Measurements from ENCODE around the gene FABP6. TPM values are rescaled to one million over a fixed set of nuclear protein-coding genes. Genes with fewer than 3 reads are reported as not detected.
"Not testable (repeated sequence)": the region's sequence is repeated elsewhere in the genome, so short reads cannot be mapped to it uniquely, and the experiment has no call there.

The FABP6 gene
- total RNA-seq, 1 experiment from 2014 or later, result 0.52 TPM

GRCh38 chr5:160242145-160242544 is 12.8 kb downstream of the FABP6 start:
- CTCF ChIA-PET, result no interaction called here
- no peaks in the 10 kb centered on the region for H3K36me3 ChIP-seq (ENCODE audit: insufficient read depth, low read length, poor library complexity, severe bottlenecking)
- POLR2A ChIA-PET (ENCODE audit: low non-redundant PET), result no interaction called here
- H3K4me3 ChIP-seq (ENCODE audit: low read depth, low read length, poor library complexity, severe bottlenecking), result no peak overlapping the region
- H3K4me1 ChIP-seq (ENCODE audit: insufficient read depth, low read length, poor library complexity, severe bottlenecking), result no peaks in the 10 kb centered on the region
- BruUV-seq (replicated peaks), result no TSS peak
- TF ChIP-seq CTCF (conservative IDR thresholded peaks at IDR 0.05; ENCODE audit: low read depth, low read length) (no peak), EZH2 (IDR thresholded peaks at IDR 0.05; ENCODE audit: borderline replicate concordance, low read depth, low read length, poor library complexity, severe bottlenecking) (no peak)
- intact Hi-C loops (cut with micrococcal nuclease; ENCODE audit: unreplicated experiment), result loop anchor here (2.0 kb wide), 1 partner anchor 103 kb away; no protein-coding TSS in a partner anchor
- H3K9me3 ChIP-seq (ENCODE audit: low read depth, low read length, poor library complexity, severe bottlenecking), result no peaks in the 10 kb centered on the region
- no peak overlapping the region for H3K27ac ChIP-seq (ENCODE audit: low read depth, low read length, poor library complexity, severe bottlenecking)
- no peak for DNase-seq (ENCODE audit: low spot score)
- H3K27me3 ChIP-seq (replicated peaks; ENCODE audit: insufficient read depth, low read depth, low read length, poor library complexity), result no peaks in the 10 kb centered on the region

GRCh38 chr5:160245506-160246086 is 16.3 kb downstream of the FABP6 start:
- TF ChIP-seq CTCF (conservative IDR thresholded peaks at IDR 0.05; ENCODE audit: low read depth, low read length), result no peak
- no peak for TF ChIP-seq EZH2 (IDR thresholded peaks at IDR 0.05; ENCODE audit: borderline replicate concordance, low read depth, low read length, poor library complexity, severe bottlenecking)
- no peaks in the 10 kb centered on the region for H3K4me1 ChIP-seq (ENCODE audit: insufficient read depth, low read length, poor library complexity, severe bottlenecking)
- no peak overlapping the region for H3K4me3 ChIP-seq (ENCODE audit: low read depth, low read length, poor library complexity, severe bottlenecking)
- H3K27ac ChIP-seq (ENCODE audit: low read depth, low read length, poor library complexity, severe bottlenecking), result no peak overlapping the region
- no TSS peak for BruUV-seq (replicated peaks)
- H3K27me3 ChIP-seq (replicated peaks; ENCODE audit: insufficient read depth, low read depth, low read length, poor library complexity), result no peaks in the 10 kb centered on the region
- no peak for DNase-seq (ENCODE audit: low spot score)
- ChIA-PET POLR2A (ENCODE audit: low non-redundant PET) (no interaction called here), CTCF (interaction anchor here (0.6 kb wide), 1 partner anchor 95 kb away, joined by 3 read pairs; no protein-coding TSS in a partner anchor)
- intact Hi-C loops (cut with micrococcal nuclease; ENCODE audit: unreplicated experiment), result no loop called here
- no peaks in the 10 kb centered on the region for H3K36me3 ChIP-seq (ENCODE audit: insufficient read depth, low read length, poor library complexity, severe bottlenecking)
- no peaks in the 10 kb centered on the region for H3K9me3 ChIP-seq (ENCODE audit: low read depth, low read length, poor library complexity, severe bottlenecking)

- BruUV-seq (replicated peaks); H3K4me1 ChIP-seq (ENCODE audit: insufficient read depth, low read length, poor library complexity, severe bottlenecking); H3K27me3 ChIP-seq (replicated peaks; ENCODE audit: insufficient read depth, low read depth, low read length, poor library complexity); DNase-seq (ENCODE audit: low spot score); intact Hi-C loops (cut with micrococcal nuclease; ENCODE audit: unreplicated experiment); H3K9me3 ChIP-seq (ENCODE audit: low read depth, low read length, poor library complexity, severe bottlenecking); H3K4me3 ChIP-seq (ENCODE audit: low read depth, low read length, poor library complexity, severe bottlenecking); H3K27ac ChIP-seq (ENCODE audit: low read depth, low read length, poor library complexity, severe bottlenecking); H3K36me3 ChIP-seq (ENCODE audit: insufficient read depth, low read length, poor library complexity, severe bottlenecking): not testable (repeated sequence)
- POLR2A ChIA-PET (ENCODE audit: low non-redundant PET), result interaction anchor here (0.7 kb wide), 1 partner anchor 12 kb away, joined by 3 read pairs; no protein-coding TSS in a partner anchor
- CTCF ChIA-PET, result interaction anchor here (0.6 kb wide), 1 partner anchor 163 kb away, joined by 10 read pairs; no protein-coding TSS in a partner anchor
These were observed 20.3 kb downstream of the FABP6 start for GRCh38 chr5:160249570-160249969.

GRCh38 chr5:160250226-160250625 is 20.9 kb downstream of the FABP6 start:
- Histone ChIP-seq H3K27ac (ENCODE audit: low read depth, low read length, poor library complexity, severe bottlenecking) (no peak overlapping the region), H3K36me3 (ENCODE audit: insufficient read depth, low read length, poor library complexity, severe bottlenecking) (no peaks in the 10 kb centered on the region), H3K4me3 (ENCODE audit: low read depth, low read length, poor library complexity, severe bottlenecking) (no peak overlapping the region), H3K27me3 (replicated peaks; ENCODE audit: insufficient read depth, low read depth, low read length, poor library complexity) (no peaks in the 10 kb centered on the region), H3K4me1 (ENCODE audit: insufficient read depth, low read length, poor library complexity, severe bottlenecking) (no peaks in the 10 kb centered on the region), H3K9me3 (ENCODE audit: low read depth, low read length, poor library complexity, severe bottlenecking) (no peaks in the 10 kb centered on the region)
- CTCF ChIA-PET, result no interaction called here
- POLR2A ChIA-PET (ENCODE audit: low non-redundant PET), result interaction anchor here (0.7 kb wide), 1 partner anchor 12 kb away, joined by 3 read pairs; no protein-coding TSS in a partner anchor
- BruUV-seq (replicated peaks), result no TSS peak
- intact Hi-C loops (cut with micrococcal nuclease; ENCODE audit: unreplicated experiment), result no loop called here
- TF ChIP-seq EZH2 (IDR thresholded peaks at IDR 0.05; ENCODE audit: borderline replicate concordance, low read depth, low read length, poor library complexity, severe bottlenecking) (no peak), CTCF (conservative IDR thresholded peaks at IDR 0.05; ENCODE audit: low read depth, low read length) (no peak)
- DNase-seq (ENCODE audit: low spot score), result no peak
